ENCODE data around the gene RUFY3.
"Not testable (repeated sequence)": the region's sequence is repeated elsewhere in the genome, so short reads cannot be mapped to it uniquely, and the experiment has no call there.

RUFY3 gene

GRCh38 chr4:70737006-70737405 is 15.2 kb downstream of the RUFY3 start:
- no peak for DNase-seq (ENCODE audit: low read depth)

GRCh38 chr4:70737409-70737808 is 15.6 kb downstream of the RUFY3 start:
- DNase-seq (ENCODE audit: low read depth) = no peak

- DNase-seq (ENCODE audit: low read depth) = no peak
Measured at GRCh38 chr4:70739496-70740337, 18.0 kb downstream of the RUFY3 start.

- no peak for DNase-seq (ENCODE audit: low read depth)
Measured at GRCh38 chr4:70741867-70742658, 20.3 kb downstream of the RUFY3 start.

- no peak for DNase-seq (ENCODE audit: low read depth)
Measured at GRCh38 chr4:70743731-70744130, 22.0 kb downstream of the RUFY3 start.

GRCh38 chr4:70746179-70746839 is 24.5 kb downstream of the RUFY3 start:
- peak; percentile 40 for DNase-seq (ENCODE audit: low read depth)

GRCh38 chr4:70747874-70748273 is 26.1 kb downstream of the RUFY3 start:
- DNase-seq (ENCODE audit: low read depth) = no peak

- DNase-seq (ENCODE audit: low read depth) = no peak
Measured at GRCh38 chr4:70749313-70749712, 27.5 kb downstream of the RUFY3 start.

GRCh38 chr4:70752236-70752635 is 30.5 kb downstream of the RUFY3 start:
- DNase-seq (ENCODE audit: low read depth) = no peak

- no peak for DNase-seq (ENCODE audit: low read depth)
Measured at GRCh38 chr4:70753630-70754029, 31.9 kb downstream of the RUFY3 start.

GRCh38 chr4:70754470-70754869 is 32.7 kb downstream of the RUFY3 start:
- DNase-seq (ENCODE audit: low read depth) = no peak

GRCh38 chr4:70754990-70755688 is 33.4 kb downstream of the RUFY3 start:
- no peak for DNase-seq (ENCODE audit: low read depth)

GRCh38 chr4:70759126-70759525 is 37.4 kb downstream of the RUFY3 start:
- no peak for DNase-seq (ENCODE audit: low read depth)

GRCh38 chr4:70759627-70760026 is 37.9 kb downstream of the RUFY3 start:
- no peak for DNase-seq (ENCODE audit: low read depth)

GRCh38 chr4:70760662-70761061 is 38.9 kb downstream of the RUFY3 start:
- no peak for DNase-seq (ENCODE audit: low read depth)

GRCh38 chr4:70761276-70761816 is 39.6 kb downstream of the RUFY3 start:
- DNase-seq (ENCODE audit: low read depth) = no peak

- no peak for DNase-seq (ENCODE audit: low read depth)
Measured at GRCh38 chr4:70765368-70765767, 43.6 kb downstream of the RUFY3 start.

- peak; percentile 18 for DNase-seq (ENCODE audit: low read depth)
Measured at GRCh38 chr4:70768301-70768948, 46.7 kb downstream of the RUFY3 start.

GRCh38 chr4:70769396-70769795 is 47.6 kb downstream of the RUFY3 start:
- not testable (repeated sequence) for DNase-seq (ENCODE audit: low read depth)

GRCh38 chr4:70772929-70773555 is 51.3 kb downstream of the RUFY3 start:
- no peak for DNase-seq (ENCODE audit: low read depth)
